Stomach smooth muscle (tissue), 2 donors: ENCODE measurements around the gene SUSD6.
A peak's percentile ranks its signal among the peaks of the same experiment; 100 is the strongest.

Experiments used
- H3K27ac ChIP-seq: one replicate; pipeline ENCODE4 v1.7.0; 2013; ENCODE audit warnings: mild to moderate bottlenecking, low read length, inconsistent platforms
- H3K27me3 ChIP-seq, 2 donors: one replicate each; pipeline ENCODE4 v1.7.0; 2013; ENCODE audit warnings: low read length in 2 of 2; ENCODE audit not compliant: insufficient read depth in 2 of 2, control insufficient read depth in 1 of 2
- H3K36me3 ChIP-seq, 2 donors: one replicate each; pipeline ENCODE4 v1.7.0; 2013; ENCODE audit warnings: low read length in 2 of 2; ENCODE audit not compliant: control insufficient read depth in 2 of 2, insufficient read depth in 2 of 2
- H3K4me1 ChIP-seq: one replicate; pipeline ENCODE4 v1.7.0; 2013; ENCODE audit warnings: low read length; ENCODE audit not compliant: control insufficient read depth, insufficient read depth
- H3K4me3 ChIP-seq, 2 donors: one replicate each; pipeline ENCODE4 v1.7.0; 2013; ENCODE audit warnings: low read length in 2 of 2
- H3K9ac ChIP-seq, 2 donors: one replicate each; pipeline ENCODE4 v1.7.0; 2013; ENCODE audit warnings: low read length in 2 of 2, mild to moderate bottlenecking in 1 of 2
- H3K9me3 ChIP-seq, 2 donors: one replicate each; pipeline ENCODE4 v1.7.0; 2013; ENCODE audit warnings: low read length in 2 of 2; ENCODE audit not compliant: control insufficient read depth in 2 of 2
- donor health status: healthy.
- donor health status: Pancreatic carcinoma.

SUSD6 gene

GRCh38 chr14:69612783-69613130, 1.4 kb downstream of the SUSD6 start:
- Histone ChIP-seq H3K9me3 (no peaks in the 10 kb centered on the region), H3K9ac (peak overlapping the region; percentile 84 to 96), H3K36me3 (no peaks in the 10 kb centered on the region), H3K4me1 (peaks cover 52% of the 10 kb centered on the region), H3K27me3 (no peaks in the 10 kb centered on the region), H3K27ac (peak overlapping the region; percentile 94), H3K4me3 (peak overlapping the region; percentile 84 to 95)

- H3K4me3 ChIP-seq, result peak overlapping the region; percentile 84 to 95
- H3K9ac ChIP-seq, result peak overlapping the region in 1 of 2 donors; percentile 96
- H3K27me3 ChIP-seq, result no peaks in the 10 kb centered on the region
- no peaks in the 10 kb centered on the region for H3K36me3 ChIP-seq
- no peaks in the 10 kb centered on the region for H3K9me3 ChIP-seq
- peak overlapping the region; percentile 94 for H3K27ac ChIP-seq
- H3K4me1 ChIP-seq, result peaks cover 54% of the 10 kb centered on the region
Measured at GRCh38 chr14:69613312-69614073, 2.1 kb downstream of the SUSD6 start.

GRCh38 chr14:69614592-69614991, 3.2 kb downstream of the SUSD6 start:
- peaks cover 61% of the 10 kb centered on the region for H3K4me1 ChIP-seq
- no peaks in the 10 kb centered on the region for H3K27me3 ChIP-seq
- H3K9ac ChIP-seq, result no peak overlapping the region

GRCh38 chr14:69615121-69615495, 3.7 kb downstream of the SUSD6 start:
- Histone ChIP-seq H3K4me1 (peaks cover 59% of the 10 kb centered on the region), H3K27me3 (no peaks in the 10 kb centered on the region), H3K36me3 (no peaks in the 10 kb centered on the region), H3K9me3 (no peaks in the 10 kb centered on the region), H3K4me3 (peak overlapping the region; percentile 28 to 62), H3K9ac (peak overlapping the region; percentile 48 to 50), H3K27ac (peak overlapping the region; percentile 60)

More at GRCh38 chr14:69614592-69614991, 3.2 kb downstream of the SUSD6 start:
- Histone ChIP-seq H3K27ac (peak overlapping the region; percentile 60), H3K4me3 (peak overlapping the region in 1 of 2 donors; percentile 62), H3K36me3 (no peaks in the 10 kb centered on the region), H3K9me3 (no peaks in the 10 kb centered on the region)

GRCh38 chr14:69615496-69616407, 4.4 kb downstream of the SUSD6 start:
- peaks cover 53% of the 10 kb centered on the region for H3K4me1 ChIP-seq
- no peaks in the 10 kb centered on the region for H3K36me3 ChIP-seq
- H3K4me3 ChIP-seq, result peak overlapping the region; percentile 28 to 62
- H3K9me3 ChIP-seq, result no peaks in the 10 kb centered on the region
- H3K9ac ChIP-seq, result peak overlapping the region; percentile 48 to 50
- H3K27me3 ChIP-seq, result no peaks in the 10 kb centered on the region
- peak overlapping the region; percentile 60 for H3K27ac ChIP-seq

- no peaks in the 10 kb centered on the region for H3K36me3 ChIP-seq
- H3K9me3 ChIP-seq, result no peaks in the 10 kb centered on the region
- H3K27me3 ChIP-seq, result no peaks in the 10 kb centered on the region
- H3K4me3 ChIP-seq, result peak overlapping the region; percentile 28 to 62
- H3K4me1 ChIP-seq, result peaks cover 56% of the 10 kb centered on the region
- peak overlapping the region; percentile 0 to 50 for H3K9ac ChIP-seq
- H3K27ac ChIP-seq, result peak overlapping the region; percentile 60
Measured at GRCh38 chr14:69616408-69616773, 5.0 kb downstream of the SUSD6 start.

GRCh38 chr14:69617796-69618195, 6.4 kb downstream of the SUSD6 start:
- Histone ChIP-seq H3K27me3 (no peaks in the 10 kb centered on the region), H3K4me1 (peaks cover 52% of the 10 kb centered on the region), H3K4me3 (no peak overlapping the region), H3K9me3 (no peaks in the 10 kb centered on the region), H3K9ac (no peak overlapping the region), H3K36me3 (no peaks in the 10 kb centered on the region), H3K27ac (no peak overlapping the region)

GRCh38 chr14:69619012-69619411, 7.6 kb downstream of the SUSD6 start:
- Histone ChIP-seq H3K4me3 (no peak overlapping the region), H3K9ac (no peak overlapping the region), H3K4me1 (peaks cover 42% of the 10 kb centered on the region), H3K36me3 (no peaks in the 10 kb centered on the region), H3K27me3 (no peaks in the 10 kb centered on the region), H3K9me3 (no peaks in the 10 kb centered on the region), H3K27ac (no peak overlapping the region)

- Histone ChIP-seq H3K9me3 (no peaks in the 10 kb centered on the region), H3K4me1 (peaks cover 36% of the 10 kb centered on the region), H3K4me3 (no peak overlapping the region), H3K27ac (no peak overlapping the region), H3K9ac (no peak overlapping the region), H3K27me3 (no peaks in the 10 kb centered on the region), H3K36me3 (no peaks in the 10 kb centered on the region)
Measured at GRCh38 chr14:69620211-69620611, 8.8 kb downstream of the SUSD6 start.

GRCh38 chr14:69620981-69621380, 9.6 kb downstream of the SUSD6 start:
- Histone ChIP-seq H3K4me3 (no peak overlapping the region), H3K9me3 (no peaks in the 10 kb centered on the region), H3K27ac (no peak overlapping the region), H3K36me3 (no peaks in the 10 kb centered on the region), H3K9ac (no peak overlapping the region), H3K4me1 (peaks cover 36% of the 10 kb centered on the region), H3K27me3 (no peaks in the 10 kb centered on the region)
